HCT116 (cell line): ENCODE results near the gene ZDHHC22. TPM values are rescaled to one million over a fixed set of nuclear protein-coding genes. Genes with fewer than 3 reads are reported as not detected.

Experiments used
- ATAC-seq: fragments of 200-7000 bp; cut with Tn5 transposase; 2 replicates; pipeline ENCODE4 v1.9.1; 2020; ENCODE audit warnings: mild to moderate bottlenecking, moderate library complexity
- BruUV-seq: library from RNA; stranded (reverse); fragments of 400-500 nt; replicated peaks from 2 replicates; lab custom pipeline; 2021; lab: Mats Ljungman, UMichigan
- CTCF ChIA-PET: fragments of 300-600 bp; sonication (Branson Sonifier 250); formaldehyde crosslinking; loops from one replicate; lab custom pipeline; 2021; ENCODE audit warnings: antibody characterized with exemption; lab: Charles Lee
- POLR2A ChIA-PET: fragments of 300-600, 350-600 bp; sonication (Branson Sonifier 250); formaldehyde crosslinking; loops from one replicate; lab custom pipeline; 2021; ENCODE audit warnings: antibody characterized with exemption; lab: Charles Lee
- RAD21 ChIA-PET, 2 experiments: fragments of 300-600 bp; sonication (Branson Sonifier 250); formaldehyde crosslinking; loops; one replicate each; lab custom pipeline; 2023; ENCODE audit warnings: low total read pairs in 2 of 2; ENCODE audit not compliant: uncharacterized antibody in 2 of 2, unreplicated experiment in 2 of 2, low non-redundant PET in 1 of 2; lab: Charles Lee
- DNase-seq: peaks from one replicate; pipeline ENCODE4 v3.0.0-alpha.2; 2010; ENCODE audit warnings: low read depth, low spot score
- H2AFZ ChIP-seq: fragments of 200-600 bp; shearing (Covaris generic), sonication (generic); 2 replicates; pipeline ENCODE4 v1.6.1; 2017; ENCODE audit warnings: low read depth, mixed run types, mixed read lengths, antibody characterized with exemption, low read length; ENCODE audit not compliant: poor library complexity, severe bottlenecking
- H3K27ac ChIP-seq: 2 replicates; pipeline ENCODE4 v1.5.1; 2012; ENCODE audit warnings: low read depth, low read length
- H3K27me3 ChIP-seq: fragments of 200-600 bp; sonication (generic); 2 replicates; pipeline ENCODE4 v1.6.1; 2016; ENCODE audit warnings: mixed run types, low read length, mixed read lengths; ENCODE audit not compliant: insufficient read depth
- H3K36me3 ChIP-seq, 2 experiments: fragments of 200-500 bp in 1 of 2; fragments of 200-600 bp in 1 of 2; sonication (Bioruptor generic) in 1 of 2; sonication (generic) in 1 of 2; 2 replicates each; pipeline versions ENCODE4 v1.5.1 to v1.6.1; 2014 to 2016; ENCODE audit warnings: low read length in 2 of 2, inconsistent platforms in 1 of 2, mixed read lengths in 1 of 2, mixed run types in 1 of 2; ENCODE audit not compliant: insufficient read depth in 2 of 2, control insufficient read depth in 1 of 2
- H3K4me1 ChIP-seq, 2 experiments: fragments of 200-600 bp in 1 of 2; sonication (generic) in 1 of 2; 2 replicates each; pipeline versions ENCODE4 v1.5.1 to v1.6.1; 2012 to 2017; ENCODE audit warnings: low read length in 2 of 2, inconsistent platforms in 1 of 2, mild to moderate bottlenecking in 1 of 2, mixed read lengths in 1 of 2, mixed run types in 1 of 2, moderate library complexity in 1 of 2; ENCODE audit not compliant: insufficient read depth in 2 of 2, control insufficient read depth in 1 of 2
- H3K4me2 ChIP-seq: fragments of 200-600 bp; sonication (generic); 2 replicates; pipeline ENCODE4 v1.6.1; 2017; ENCODE audit warnings: mixed run types, low read length, mixed read lengths
- H3K4me3 ChIP-seq, 2 experiments: fragments of 200-600 bp in 1 of 2; sonication (generic) in 1 of 2; replicated peaks in 1 of 2; 2 replicates each; pipeline ENCODE4 v1.5.1; 2011 to 2016; ENCODE audit warnings: low read length in 2 of 2, control low read depth in 1 of 2, low read depth in 1 of 2, mild to moderate bottlenecking in 1 of 2, mixed read lengths in 1 of 2, mixed run types in 1 of 2
- H3K79me2 ChIP-seq: fragments of 200-600 bp; sonication (generic); 2 replicates; pipeline ENCODE4 v1.6.1; 2017; ENCODE audit warnings: mild to moderate bottlenecking, mixed run types, low read length, moderate library complexity, mixed read lengths; ENCODE audit not compliant: insufficient read depth
- H3K9ac ChIP-seq: fragments of 200-600 bp; sonication (generic); 2 replicates; pipeline ENCODE4 v1.6.1; 2016; ENCODE audit warnings: low read length, mixed read lengths
- H3K9me2 ChIP-seq: fragments of 200-600 bp; sonication (generic), shearing (Covaris generic); 2 replicates; pipeline ENCODE4 v1.6.1; 2017; ENCODE audit warnings: mixed run types, mild to moderate bottlenecking, moderate library complexity; ENCODE audit not compliant: insufficient read depth
- H3K9me3 ChIP-seq, 2 experiments: fragments of 200-500 bp in 1 of 2; fragments of 200-600 bp in 1 of 2; sonication (Bioruptor generic) in 1 of 2; sonication (generic) in 1 of 2; 2 replicates each; pipeline ENCODE4 v1.6.1; 2014 to 2017; ENCODE audit warnings: low read length in 2 of 2, mixed read lengths in 2 of 2, inconsistent platforms in 1 of 2, low read depth in 1 of 2, mild to moderate bottlenecking in 1 of 2, mixed run types in 1 of 2, moderate library complexity in 1 of 2; ENCODE audit not compliant: control insufficient read depth in 1 of 2, insufficient read depth in 1 of 2
- H4K20me1 ChIP-seq: fragments of 200-600 bp; sonication (generic), shearing (Covaris generic); 2 replicates; pipeline ENCODE4 v1.6.1; 2017; ENCODE audit warnings: mixed run types, mild to moderate bottlenecking, moderate library complexity; ENCODE audit not compliant: insufficient read depth
- ATF3 ChIP-seq: IDR thresholded peaks from 2 replicates; pipeline ENCODE4 v1.6.1; 2012
- CTCF ChIP-seq, 3 experiments: fragments of 200-600 bp in 1 of 3; sonication (generic) in 1 of 3; IDR thresholded peaks in 2 of 3; conservative IDR thresholded peaks in 1 of 3; 2 replicates each; pipeline ENCODE4 v1.5.1; 2012 to 2017; ENCODE audit warnings: low read depth in 2 of 3, low read length in 2 of 3, antibody characterized with exemption in 1 of 3, borderline replicate concordance in 1 of 3, control low read depth in 1 of 3, mild to moderate bottlenecking in 1 of 3, mixed read lengths in 1 of 3, mixed run types in 1 of 3, moderate library complexity in 1 of 3; ENCODE audit not compliant: insufficient read depth in 1 of 3
- EGR1 ChIP-seq: IDR thresholded peaks from 2 replicates; pipeline ENCODE4 v1.6.1; 2012; ENCODE audit warnings: low read depth
- EZH2 ChIP-seq: fragments of 200-600 bp; sonication (generic); IDR thresholded peaks from 2 replicates; pipeline ENCODE4 v1.6.1; 2017; ENCODE audit warnings: antibody characterized with exemption, mixed run types
- JUND ChIP-seq: IDR thresholded peaks from 2 replicates; pipeline ENCODE4 v1.6.1; 2012
- POLR2A ChIP-seq: IDR thresholded peaks from 2 replicates; pipeline ENCODE4 v1.7.0; 2011; ENCODE audit warnings: borderline replicate concordance; ENCODE audit not compliant: insufficient read depth, insufficient read length; ENCODE audit errors: extremely low read depth
- REST ChIP-seq: IDR thresholded peaks from 2 replicates; pipeline ENCODE4 v1.6.1; 2012; ENCODE audit warnings: low read depth
- SIN3A ChIP-seq: IDR thresholded peaks from 2 replicates; pipeline ENCODE4 v1.6.1; 2012; ENCODE audit warnings: low read depth
- SP1 ChIP-seq: IDR thresholded peaks from 2 replicates; pipeline ENCODE4 v1.6.1; 2012; ENCODE audit warnings: low read depth
- YY1 ChIP-seq: IDR thresholded peaks from 2 replicates; pipeline ENCODE4 v1.6.1; 2011; ENCODE audit warnings: low read length, low read depth, moderate library complexity, mild to moderate bottlenecking; ENCODE audit not compliant: insufficient replicate concordance; ENCODE audit errors: extremely low read depth
- ZBTB33 ChIP-seq: IDR thresholded peaks from 2 replicates; pipeline ENCODE4 v1.6.1; 2011; ENCODE audit warnings: mild to moderate bottlenecking, low read length, moderate library complexity; ENCODE audit not compliant: insufficient replicate concordance; ENCODE audit errors: extremely low read depth
- ZNF274 ChIP-seq: fragments of 200-500 bp; sonication (Bioruptor generic); IDR thresholded peaks from 2 replicates; pipeline ENCODE4 v1.6.1; 2014; ENCODE audit warnings: mild to moderate bottlenecking, low read depth, low read length, inconsistent platforms
- intact Hi-C: fragments of 100-400 bp; cut with micrococcal nuclease; formaldehyde crosslinking; loops from 2 replicates; pipeline ENCODE4 v1.10.0; 2022
- total RNA-seq: library from RNA; stranded (reverse); gene quantifications from one replicate; pipeline ENCODE4 v1.2.1, GENCODE V29; 2021; ENCODE audit not compliant: unreplicated experiment

Gene ZDHHC22
- total RNA-seq, 1 experiment from 2014 or later, result 0.10 TPM

DNA sequence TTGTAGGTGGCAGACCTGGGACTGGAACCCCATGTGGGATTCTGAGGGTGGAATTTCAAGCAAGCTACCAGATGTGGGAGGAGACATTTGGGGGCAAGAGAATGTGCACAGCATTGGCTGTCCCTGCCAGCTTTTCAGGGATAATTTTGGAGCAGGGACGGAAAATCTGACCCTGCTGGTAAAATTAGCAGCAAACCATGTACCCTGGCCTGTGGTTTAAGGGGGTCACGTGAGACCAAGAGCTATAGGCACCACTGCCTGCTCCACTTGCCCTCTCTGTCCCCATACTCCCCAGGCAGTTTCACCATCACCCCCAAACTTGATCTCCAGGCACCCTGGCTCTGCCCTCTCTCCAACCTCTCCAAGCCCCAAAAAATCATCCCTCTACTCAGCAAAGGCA, 13.5 kb upstream of the ZDHHC22 start:
- CTCF ChIA-PET, result interaction anchor here (1.3 to 4.7 kb wide), 3 partner anchors 9 to 160 kb away, joined by 3 to 112 read pairs (median 66); no protein-coding TSS in a partner anchor
- intact Hi-C loops, result no loop called here
- RAD21 ChIA-PET, result no interaction called here
- Histone ChIP-seq H3K9me3 (no peaks in the 10 kb centered on the region), H3K4me1 (peaks cover 9 to 25% of the 10 kb centered on the region in 2 experiments; a peak in 3 of 4 replicates), H3K79me2 (no peaks in the 10 kb centered on the region), H3K27ac (no peak overlapping the region), H3K4me2 (no peak overlapping the region), H3K27me3 (no peaks in the 10 kb centered on the region), H3K9ac (no peak overlapping the region), H3K9me2 (no peaks in the 10 kb centered on the region), H4K20me1 (no peaks in the 10 kb centered on the region), H3K36me3 (no peaks in the 10 kb centered on the region), H3K4me3 (no peak overlapping the region), H2AFZ (no peak overlapping the region)
- TF ChIP-seq YY1, result no peak
- TF ChIP-seq POLR2A, result no peak
- no peak for TF ChIP-seq SP1
- no peak for TF ChIP-seq EZH2
- no peak for TF ChIP-seq SIN3A
- TF ChIP-seq JUND, result no peak
- TF ChIP-seq ZBTB33, result no peak
- no peak for DNase-seq
- POLR2A ChIA-PET, result no interaction called here
- ATAC-seq, result no peak
- no TSS peak for BruUV-seq

GRCh38 chr14:77154421-77154820, 12.8 kb upstream of the ZDHHC22 start:
- Histone ChIP-seq H3K9me3 (no peaks in the 10 kb centered on the region), H3K4me2 (no peak overlapping the region), H3K4me3 (no peak overlapping the region), H3K27ac (no peak overlapping the region), H2AFZ (no peak overlapping the region), H3K79me2 (no peaks in the 10 kb centered on the region), H3K27me3 (no peaks in the 10 kb centered on the region), H3K9me2 (no peaks in the 10 kb centered on the region), H4K20me1 (no peaks in the 10 kb centered on the region), H3K4me1 (peaks cover 9 to 25% of the 10 kb centered on the region in 2 experiments; a peak in 3 of 4 replicates), H3K9ac (no peak overlapping the region), H3K36me3 (no peaks in the 10 kb centered on the region)
- CTCF ChIA-PET, result interaction anchor here (0.6 to 4.7 kb wide), 4 partner anchors 10 to 160 kb away, joined by 3 to 112 read pairs (median 35); no protein-coding TSS in a partner anchor
- ATAC-seq, result no peak
- intact Hi-C loops, result no loop called here
- POLR2A ChIA-PET, result no interaction called here
- RAD21 ChIA-PET, result no interaction called here
- no peak for DNase-seq
- no TSS peak for BruUV-seq
- no peak for TF ChIP-seq ATF3
- no peak for TF ChIP-seq REST
- TF ChIP-seq ZNF274, result no peak
- no peak for TF ChIP-seq EGR1
- TF ChIP-seq CTCF (IDR thresholded peaks at IDR 0.05 in 2 of 3, conservative IDR thresholded peaks at IDR 0.05 in 1 of 3; ENCODE audit: borderline replicate concordance in 1 of 3, insufficient read depth in 1 of 3, low read depth in 2 of 3, low read length in 2 of 3), result no peak
- no peak for TF ChIP-seq POLR2A
- no peak for TF ChIP-seq JUND
